ENCODE data around the gene THOC7. TPM values are rescaled to one million over a fixed set of nuclear protein-coding genes. Genes with fewer than 3 reads are reported as not detected.

Gene THOC7
- total RNA-seq, 1 experiment from 2014 or later: 41.4 TPM

DNA sequence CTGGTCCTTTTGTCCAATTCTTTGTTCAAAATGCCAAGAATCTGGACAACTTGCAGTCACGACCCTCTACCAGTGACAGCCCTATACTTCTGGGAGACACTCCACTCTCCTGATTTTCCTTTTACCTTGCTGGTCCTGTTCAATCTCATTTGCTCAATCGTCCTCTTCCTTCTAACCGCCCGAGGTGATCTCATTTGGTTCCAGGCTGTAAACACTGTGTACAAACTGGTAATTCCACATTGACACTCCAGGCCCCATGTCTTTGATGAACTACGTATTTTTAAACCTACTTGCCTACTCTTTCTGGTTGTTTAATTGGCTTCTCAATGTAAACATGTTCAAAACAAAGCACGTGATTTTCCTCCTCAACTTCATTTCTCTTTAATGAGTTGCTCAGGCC, 68.2 kb downstream of the THOC7 start:
- no peak for DNase-seq

DNA sequence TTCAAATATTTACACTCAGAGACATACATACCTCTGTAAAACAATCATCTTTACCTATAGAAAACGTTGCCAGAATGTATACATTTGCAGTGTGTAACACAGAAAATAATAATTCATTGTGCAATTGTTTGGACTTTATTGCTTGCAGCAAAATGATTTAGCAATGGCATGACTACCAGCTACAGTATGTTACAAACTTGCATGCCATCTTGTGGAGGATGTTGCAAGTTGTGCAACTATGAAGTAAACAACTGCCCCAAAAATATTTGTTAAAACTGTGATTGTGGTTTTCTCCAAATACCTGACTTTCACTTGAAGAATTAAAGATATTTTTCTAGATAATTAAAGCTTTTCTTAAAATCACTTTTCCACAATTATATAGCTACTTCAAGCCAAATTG, 71.6 kb downstream of the THOC7 start:
- Histone ChIP-seq H3K4me3 (no peak overlapping the region), H3K4me1 (no peaks in the 10 kb centered on the region), H3K27me3 (no peaks in the 10 kb centered on the region), H3K9me3 (replicated peaks) (no peaks in the 10 kb centered on the region), H3K36me3 (no peaks in the 10 kb centered on the region), H3K27ac (no peak overlapping the region)
- DNase-seq: no peak

More for the DNA sequence above, 68.2 kb downstream of the THOC7 start:
- Histone ChIP-seq H3K4me1 (no peaks in the 10 kb centered on the region), H3K36me3 (no peaks in the 10 kb centered on the region), H3K9me3 (replicated peaks) (no peaks in the 10 kb centered on the region), H3K4me3 (no peak overlapping the region), H3K27me3 (no peaks in the 10 kb centered on the region), H3K27ac (no peak overlapping the region)

Other genes with a start within 250 kb of the THOC7 start
- gene SNTN, start 211.1 kb downstream of the THOC7 start, total RNA-seq (2014; rRNA removed; shearing (Covaris generic)): not detected in 2 replicates
- not detected in 2 replicates for gene C3orf49, start 44.5 kb downstream of the THOC7 start, total RNA-seq (2014; rRNA removed; shearing (Covaris generic))
- 7.1 and 10.4 TPM in 2 replicates for gene ATXN7, start 62 bp upstream of the THOC7 start, total RNA-seq (2014; rRNA removed; shearing (Covaris generic))
- not detected in 2 replicates for gene SCAANT1, start 48.6 kb upstream of the THOC7 start, total RNA-seq (2014; rRNA removed; shearing (Covaris generic))
- 73.6 and 76.1 TPM in 2 replicates for gene PSMD6, start 159.7 kb upstream of the THOC7 start, total RNA-seq (2014; rRNA removed; shearing (Covaris generic))